H1 (cell line): ENCODE measurements around the gene SH3RF3. TPM values are rescaled to one million over a fixed set of nuclear protein-coding genes. Genes with fewer than 3 reads are reported as not detected.

ENCODE experiments used
- CTCF ChIA-PET: fragments of 300-600 bp; sonication (Branson Sonifier 250); formaldehyde crosslinking; loops from one replicate; lab custom pipeline; 2021; ENCODE audit not compliant: partially characterized antibody; lab: Charles Lee
- POLR2A ChIA-PET: fragments of 300-600 bp; sonication (Branson Sonifier 250); formaldehyde crosslinking; loops from one replicate; lab custom pipeline; 2021; ENCODE audit warnings: inconsistent platforms; ENCODE audit not compliant: partially characterized antibody; lab: Charles Lee
- DNase-seq, 2 experiments: peaks; one replicate each; pipeline versions ENCODE4 v3.0.0 to v3.0.0-alpha.2; 2010 to 2022; ENCODE audit warnings: low spot score in 2 of 2, low read depth in 1 of 2, mixed read lengths in 1 of 2
- FAIRE-seq: peaks from 2 replicates; lab custom pipeline; 2011; peaks lifted over from hg19 to GRCh38; lab: Jason Lieb, UNC
- H2AFZ ChIP-seq: 2 replicates; pipeline ENCODE4 v1.8.1; 2012; ENCODE audit warnings: low read length, inconsistent platforms
- H2AK5ac ChIP-seq: 2 replicates; pipeline ENCODE4 v1.6.1; 2013; ENCODE audit warnings: low read depth, low read length
- H2BK120ac ChIP-seq: replicated peaks from 2 replicates; pipeline ENCODE3; 2013; ENCODE audit warnings: low read depth, low read length, inconsistent platforms
- H2BK12ac ChIP-seq: 2 replicates; pipeline ENCODE4 v1.6.1; 2013; ENCODE audit warnings: low read depth, low read length
- H2BK15ac ChIP-seq: 2 replicates; pipeline ENCODE4 v1.6.1; 2013; ENCODE audit warnings: low read length
- H2BK20ac ChIP-seq: 2 replicates; pipeline ENCODE4 v1.6.1; 2013; ENCODE audit warnings: low read length
- H2BK5ac ChIP-seq: 2 replicates; pipeline ENCODE4 v1.6.1; 2013; ENCODE audit warnings: low read depth, low read length
- H3K14ac ChIP-seq: 2 replicates; pipeline ENCODE4 v1.6.1; 2013; ENCODE audit warnings: inconsistent platforms; ENCODE audit not compliant: insufficient read length
- H3K18ac ChIP-seq: 2 replicates; pipeline ENCODE4 v1.6.1; 2013; ENCODE audit warnings: low read length; ENCODE audit errors: extremely low read depth
- H3K23ac ChIP-seq: 2 replicates; pipeline ENCODE4 v1.6.1; 2013; ENCODE audit warnings: inconsistent platforms; ENCODE audit not compliant: insufficient read length
- H3K23me2 ChIP-seq: 2 replicates; pipeline ENCODE4 v1.6.1; 2013; ENCODE audit warnings: low read depth, low read length
- H3K27ac ChIP-seq: 2 replicates; pipeline ENCODE4 v1.6.1; 2011; ENCODE audit warnings: low read depth, low read length, inconsistent platforms
- H3K27me3 ChIP-seq, 4 experiments: replicated peaks in 1 of 4; 1 replicate in 1 of 4; 2 replicates in 3 of 4; pipeline versions ENCODE4 v1.6.1 to v1.8.1; 2011 to 2013; ENCODE audit warnings: low read length in 3 of 4, mild to moderate bottlenecking in 3 of 4, inconsistent platforms in 2 of 4, mixed read lengths in 2 of 4, moderate library complexity in 1 of 4; ENCODE audit not compliant: control insufficient read depth in 3 of 4, insufficient read depth in 3 of 4; ENCODE audit errors: extremely low read depth in 1 of 4
- H3K36me3 ChIP-seq, 4 experiments: 2 replicates each; pipeline versions ENCODE4 v1.6.1 to v1.8.1; 2011 to 2013; ENCODE audit warnings: mild to moderate bottlenecking in 4 of 4, low read length in 3 of 4, moderate library complexity in 2 of 4, control low read depth in 1 of 4, inconsistent platforms in 1 of 4; ENCODE audit not compliant: insufficient read depth in 4 of 4, control insufficient read depth in 2 of 4
- H3K4ac ChIP-seq: replicated peaks from 2 replicates; pipeline ENCODE3; 2013; ENCODE audit warnings: low read length, low read depth, mixed read lengths, inconsistent platforms; ENCODE audit not compliant: insufficient read length
- H3K4me1 ChIP-seq, 4 experiments: replicated peaks in 1 of 4; 1 replicate in 1 of 4; 2 replicates in 3 of 4; pipeline versions ENCODE4 v1.6.1 to v1.8.1; 2011 to 2013; ENCODE audit warnings: low read length in 3 of 4, inconsistent platforms in 2 of 4, mixed read lengths in 1 of 4; ENCODE audit not compliant: insufficient read depth in 4 of 4, control insufficient read depth in 3 of 4
- H3K4me2 ChIP-seq, 2 experiments: 2 replicates each; pipeline versions ENCODE4 v1.6.1 to v1.8.1; 2011 to 2013; ENCODE audit warnings: low read depth in 2 of 2, low read length in 2 of 2, control low read depth in 1 of 2, inconsistent platforms in 1 of 2, mild to moderate bottlenecking in 1 of 2; ENCODE audit not compliant: insufficient read depth in 1 of 2
- H3K4me3 ChIP-seq, 4 experiments: fragments of 200-600, 300-600 bp in 1 of 4; sonication (generic), shearing (Covaris generic), sonication (Bioruptor Twin) in 1 of 4; 2 replicates each; pipeline versions ENCODE4 v1.5.1 to v1.8.1; 2011 to 2016; ENCODE audit warnings: low read length in 4 of 4, low read depth in 3 of 4, control low read depth in 2 of 4, inconsistent platforms in 2 of 4, mild to moderate bottlenecking in 2 of 4, mixed read lengths in 1 of 4, moderate library complexity in 1 of 4; ENCODE audit not compliant: insufficient read depth in 2 of 4; ENCODE audit errors: extremely low read depth in 1 of 4
- H3K56ac ChIP-seq: replicated peaks from 2 replicates; pipeline ENCODE3; 2013; ENCODE audit warnings: low read depth, mild to moderate bottlenecking, mixed read lengths, low read length, inconsistent platforms; ENCODE audit not compliant: insufficient read length
- H3K79me1 ChIP-seq: 2 replicates; pipeline ENCODE4 v1.6.1; 2013; ENCODE audit warnings: low read depth, low read length, control low read depth
- H3K79me2 ChIP-seq, 2 experiments: 2 replicates each; pipeline versions ENCODE4 v1.6.1 to v1.8.1; 2012 to 2013; ENCODE audit warnings: low read length in 2 of 2, mild to moderate bottlenecking in 2 of 2, inconsistent platforms in 1 of 2; ENCODE audit not compliant: insufficient read depth in 2 of 2, control insufficient read depth in 1 of 2
- H3K9ac ChIP-seq, 4 experiments: replicated peaks in 1 of 4; 1 replicate in 1 of 4; 2 replicates in 3 of 4; pipeline versions ENCODE4 v1.6.1 to v1.8.1; 2011 to 2013; ENCODE audit warnings: low read depth in 3 of 4, low read length in 3 of 4, control low read depth in 2 of 4, mild to moderate bottlenecking in 2 of 4, moderate library complexity in 2 of 4, inconsistent platforms in 1 of 4; ENCODE audit errors: extremely low read depth in 1 of 4
- H3K9me3 ChIP-seq, 2 experiments: 2 replicates each; pipeline versions ENCODE4 v1.6.1 to v1.8.1; 2012 to 2013; ENCODE audit warnings: mild to moderate bottlenecking in 2 of 2, moderate library complexity in 2 of 2, control low read depth in 1 of 2, inconsistent platforms in 1 of 2, low read depth in 1 of 2, low read length in 1 of 2, mixed read lengths in 1 of 2; ENCODE audit not compliant: insufficient read depth in 2 of 2
- H4K20me1 ChIP-seq, 2 experiments: replicated peaks in 1 of 2; 2 replicates each; pipeline versions ENCODE3 to v1.8.1; 2011 to 2013; ENCODE audit warnings: inconsistent platforms in 2 of 2, low read length in 2 of 2, mild to moderate bottlenecking in 1 of 2; ENCODE audit not compliant: insufficient read depth in 2 of 2, control insufficient read depth in 1 of 2
- H4K5ac ChIP-seq: 2 replicates; pipeline ENCODE4 v1.6.1; 2013; ENCODE audit warnings: low read length, low read depth, mixed read lengths, inconsistent platforms; ENCODE audit not compliant: insufficient read length
- H4K8ac ChIP-seq: 2 replicates; pipeline ENCODE4 v1.8.0; 2013; ENCODE audit warnings: mild to moderate bottlenecking, moderate library complexity, low read length, inconsistent platforms; ENCODE audit not compliant: insufficient read depth; ENCODE audit errors: extremely low read depth
- H4K91ac ChIP-seq: replicated peaks from 2 replicates; pipeline ENCODE3; 2013; ENCODE audit warnings: low read length, mixed read lengths, inconsistent platforms; ENCODE audit not compliant: insufficient read length
- CBX8 ChIP-seq: fragments of 300-800, 300-1000 bp; sonication (generic); IDR thresholded peaks from 2 replicates; pipeline ENCODE4 v1.7.1; 2016; ENCODE audit warnings: low read depth, low read length, borderline replicate concordance
- CHD1 ChIP-seq: IDR thresholded peaks from 2 replicates; pipeline ENCODE4 v1.6.1; 2012; ENCODE audit warnings: low read depth, low read length, improper control_type of control experiment
- GABPA ChIP-seq: IDR thresholded peaks from 2 replicates; pipeline ENCODE4 v1.6.1; 2011; ENCODE audit warnings: mild to moderate bottlenecking, low read length, moderate library complexity, borderline replicate concordance; ENCODE audit not compliant: insufficient read depth
- KDM4A ChIP-seq: IDR thresholded peaks from one replicate; pipeline ENCODE4 v1.7.1; 2012; ENCODE audit warnings: low read depth, mild to moderate bottlenecking, moderate library complexity, low read length, inconsistent platforms; ENCODE audit not compliant: severe bottlenecking
- MAFK ChIP-seq: IDR thresholded peaks from 2 replicates; pipeline ENCODE4 v1.6.1; 2012; ENCODE audit warnings: low read depth, mild to moderate bottlenecking, improper control_type of control experiment, low read length
- NANOG ChIP-seq: IDR thresholded peaks from 2 replicates; pipeline ENCODE4 v1.6.1; 2011; ENCODE audit warnings: low read length, low read depth, mild to moderate bottlenecking, inconsistent platforms; ENCODE audit not compliant: insufficient read depth, poor library complexity, severe bottlenecking
- RFX5 ChIP-seq: IDR thresholded peaks from 2 replicates; pipeline ENCODE4 v1.6.1; 2011; ENCODE audit warnings: low read depth, low read length, improper control_type of control experiment, borderline replicate concordance
- SP4 ChIP-seq: IDR thresholded peaks from 2 replicates; pipeline ENCODE4 v1.6.1; 2012; ENCODE audit warnings: low read length, inconsistent platforms
- TEAD4 ChIP-seq: IDR thresholded peaks from 2 replicates; pipeline ENCODE4 v1.6.1; 2012; ENCODE audit warnings: low read depth, low read length, inconsistent platforms, mixed read lengths
- YY1 ChIP-seq: IDR thresholded peaks from 2 replicates; pipeline ENCODE4 v1.6.1; 2011; ENCODE audit warnings: low read depth, mild to moderate bottlenecking, low read length
- WGBS, 2 experiments: shearing (Covaris generic) in 1 of 2; methylation state at CpG; one replicate each; pipeline versions ENCODE4 v1.1.6 to v1.1.7; 2013 to 2015; ENCODE audit warnings: low lambda C conversion rate in 2 of 2, mixed read lengths in 2 of 2, inconsistent platforms in 1 of 2, low coverage in 1 of 2, missing lambda C conversion rate in 1 of 2; ENCODE audit not compliant: insufficient replicate concordance in 2 of 2, insufficient coverage in 1 of 2, insufficient read length in 1 of 2; ENCODE audit errors: extremely low coverage in 1 of 2, missing lambda C conversion rate in 1 of 2; 5-methylcytosine and 5-hydroxymethylcytosine counted together
- polyA plus RNA-seq, 7 experiments: library from polyadenylated mRNA; depleted of rRNA in 3 of 7; stranded (reverse) in 5 of 7; unstranded in 2 of 7; fragments of >200 nt in 5 of 7; fragments of 200-250 nt in 2 of 7; gene quantifications; 1 replicate in 5 of 7; 2 replicates in 1 of 7; 4 replicates in 1 of 7; pipeline versions ENCODE4 v1.2.1 to v1.2.3, GENCODE V29; 2011 to 2013; ENCODE audit warnings: missing spikeins in 2 of 7, mixed read lengths in 2 of 7
- total RNA-seq: library from RNA; stranded (reverse); fragmentation: NEBNext Ultra II Directional; extraction: Animal tissue kit (Norgen Biotek cat#: 25700); gene quantifications from 2 replicates; pipeline ENCODE4 v1.2.1, GENCODE V29; 2021

Gene SH3RF3
- total and polyA plus RNA-seq, 2 of the 8 experiments (the other 6 are each of a cell fraction or from before 2014, with no cell fraction given) = 0.11 to 0.65 TPM

- Histone ChIP-seq H3K23ac (no peak overlapping the region), H3K4me1 (peaks cover 0 to 3% (median 0%) of the 10 kb centered on the region in 4 experiments; a peak in 2 of 7 replicates), H2BK12ac (no peak overlapping the region), H3K27ac (no peak overlapping the region), H2BK120ac (no peak overlapping the region), H3K9ac (no peak overlapping the region), H3K36me3 (no peaks in the 10 kb centered on the region), H3K14ac (no peak overlapping the region), H3K4ac (no peak overlapping the region), H3K56ac (no peak overlapping the region), H3K27me3 (peaks cover 0 to 2% (median 0%) of the 10 kb centered on the region in 4 experiments; a peak in 2 of 7 replicates), H3K23me2 (no peaks in the 10 kb centered on the region), H2BK5ac (no peak overlapping the region), H3K9me3 (no peaks in the 10 kb centered on the region), H2BK20ac (no peak overlapping the region), H4K5ac (no peak overlapping the region), H3K18ac (no peak overlapping the region), H3K4me2 (no peak overlapping the region), H2BK15ac (no peak overlapping the region), H2AK5ac (no peak overlapping the region), H3K79me1 (no peaks in the 10 kb centered on the region; the same call in 1 of the 2 replicates), H2AFZ (no peak overlapping the region), H3K4me3 (no peak overlapping the region), H3K79me2 (no peaks in the 10 kb centered on the region), H4K8ac (no peak overlapping the region), H4K91ac (no peak overlapping the region), H4K20me1 (no peaks in the 10 kb centered on the region)
- TF ChIP-seq GABPA = no peak
- TF ChIP-seq YY1 = no peak
- TF ChIP-seq SP4 = no peak
- TF ChIP-seq CHD1 = no peak
- no peak for TF ChIP-seq CBX8
- TF ChIP-seq TEAD4 = no peak
- TF ChIP-seq MAFK = no peak
- no peak for TF ChIP-seq NANOG
- no peak for TF ChIP-seq RFX5
- TF ChIP-seq KDM4A = no peak
- no peak for FAIRE-seq
- no peak for DNase-seq
- CTCF ChIA-PET = no interaction called here
- 92% methylated on average over 14 of the region's 14 CpGs; no CpG with 5 or more reads in 1 of the 2 experiments for WGBS, 2 experiments
- POLR2A ChIA-PET = no interaction called here
Observed at GRCh38 chr2:109200616-109201464, 71.8 kb downstream of the SH3RF3 start.
